Keratinocyte (primary cell): ENCODE data around the gene GOLGA2. TPM values are rescaled to one million over a fixed set of nuclear protein-coding genes. Genes with fewer than 3 reads are reported as not detected.

ENCODE experiments used
- DNase-seq: peaks from one replicate; pipeline ENCODE4 v3.0.0-alpha.2; 2011; ENCODE audit warnings: low read depth, missing footprints, low spot score
- FAIRE-seq: peaks from 2 replicates; lab custom pipeline; 2011; peaks lifted over from hg19 to GRCh38; lab: Jason Lieb, UNC
- H2AFZ ChIP-seq: 2 replicates; pipeline ENCODE4 v1.6.0; 2012; ENCODE audit warnings: low read length, control low read depth, inconsistent platforms; ENCODE audit not compliant: control insufficient read depth
- H3K27ac ChIP-seq: 2 replicates; pipeline ENCODE4 v1.5.1; 2011; ENCODE audit warnings: low read length; ENCODE audit not compliant: control insufficient read depth, insufficient read depth
- H3K27me3 ChIP-seq: 3 replicates; pipeline ENCODE4 v1.6.0; 2011; ENCODE audit warnings: low read length; ENCODE audit not compliant: control insufficient read depth, insufficient read depth; ENCODE audit errors: extremely low read depth
- H3K36me3 ChIP-seq, 2 experiments: 2 replicates in 1 of 2; 3 replicates in 1 of 2; pipeline ENCODE4 v1.5.1; 2011; ENCODE audit warnings: low read length in 2 of 2, mild to moderate bottlenecking in 1 of 2; ENCODE audit not compliant: control insufficient read depth in 2 of 2, insufficient read depth in 2 of 2; ENCODE audit errors: extremely low read depth in 1 of 2
- H3K4me1 ChIP-seq: 3 replicates; pipeline ENCODE4 v1.5.1; 2011; ENCODE audit warnings: low read length; ENCODE audit not compliant: control insufficient read depth, insufficient read depth; ENCODE audit errors: extremely low read depth
- H3K4me2 ChIP-seq: 3 replicates; pipeline ENCODE4 v1.6.0; 2011; ENCODE audit warnings: low read depth, low read length; ENCODE audit not compliant: control insufficient read depth, insufficient read depth; ENCODE audit errors: extremely low read depth
- H3K4me3 ChIP-seq, 3 experiments: fragments of 200-600 bp in 1 of 3; sonication (generic) in 1 of 3; 2 replicates in 2 of 3; 3 replicates in 1 of 3; pipeline ENCODE4 v1.5.1; 2011 to 2016; ENCODE audit warnings: low read length in 3 of 3, mild to moderate bottlenecking in 3 of 3, control low read depth in 2 of 3, inconsistent platforms in 1 of 3, low read depth in 1 of 3, mixed read lengths in 1 of 3, mixed run types in 1 of 3, moderate library complexity in 1 of 3; ENCODE audit not compliant: control insufficient read depth in 2 of 3, insufficient read depth in 2 of 3; ENCODE audit errors: extremely low read depth in 1 of 3
- H3K79me2 ChIP-seq: 2 replicates; pipeline ENCODE4 v1.6.0; 2012; ENCODE audit warnings: low read length; ENCODE audit not compliant: control insufficient read depth, insufficient read depth
- H3K9ac ChIP-seq: 3 replicates; pipeline ENCODE4 v1.6.0; 2011; ENCODE audit warnings: low read length; ENCODE audit not compliant: control insufficient read depth, insufficient read depth; ENCODE audit errors: extremely low read depth
- H3K9me1 ChIP-seq: 3 replicates; pipeline ENCODE4 v1.6.0; 2011; ENCODE audit warnings: low read length; ENCODE audit not compliant: control insufficient read depth, insufficient read depth; ENCODE audit errors: extremely low read depth
- H3K9me3 ChIP-seq: 2 replicates; pipeline ENCODE4 v1.5.1; 2012; ENCODE audit warnings: low read depth, low read length; ENCODE audit not compliant: control insufficient read depth
- H4K20me1 ChIP-seq: 3 replicates; pipeline ENCODE4 v1.6.0; 2011; ENCODE audit warnings: low read length; ENCODE audit not compliant: control insufficient read depth, insufficient read depth; ENCODE audit errors: extremely low read depth
- EZH2 ChIP-seq: IDR thresholded peaks from one replicate; pipeline ENCODE4 v1.6.1; 2012; ENCODE audit warnings: inconsistent platforms, mild to moderate bottlenecking, low read length, moderate library complexity
- dilution Hi-C: fragments of 300-500 bp; cut with MboI; formaldehyde crosslinking; loops from one replicate; pipeline ENCODE4 v1.7.0; 2020; ENCODE audit warnings: low sequenced_read_pairs; ENCODE audit not compliant: extremely low pct_ligation_motif_present
- polyA minus RNA-seq, 3 experiments: library from RNA; depleted of rRNA, polyadenylated mRNA; stranded (reverse); fragments of >200 nt; gene quantifications; 1 replicate in 1 of 3; 2 replicates in 1 of 3; 3 replicates in 1 of 3; pipeline ENCODE4 v1.2.3, GENCODE V29; 2011
- polyA plus RNA-seq, 5 experiments: library from polyadenylated mRNA; depleted of rRNA in 3 of 5; stranded (reverse) in 3 of 5; stranded (forward) in 1 of 5; unstranded in 1 of 5; fragments of >200 nt; gene quantifications; 1 replicate in 1 of 5; 2 replicates in 3 of 5; 3 replicates in 1 of 5; pipeline versions ENCODE4 v1.2.1 to v1.2.3, GENCODE V29; 2011 to 2012; ENCODE audit warnings: missing spikeins in 2 of 5, low read depth in 1 of 5, low replicate concordance in 1 of 5
- TF ChIP-seq, protein P1 (sequence below), 3 experiments: IDR thresholded peaks in 1 of 3; conservative IDR thresholded peaks in 1 of 3; optimal IDR thresholded peaks in 1 of 3; 2 replicates in 2 of 3; 3 replicates in 1 of 3; pipeline versions ENCODE3 to v1.5.1; 2011; ENCODE audit warnings: low read length in 3 of 3, mild to moderate bottlenecking in 3 of 3, moderate library complexity in 2 of 3, control low read depth in 1 of 3, inconsistent platforms in 1 of 3; ENCODE audit not compliant: insufficient read depth in 2 of 3; ENCODE audit errors: extremely low read depth in 1 of 3

Gene GOLGA2, protein sequence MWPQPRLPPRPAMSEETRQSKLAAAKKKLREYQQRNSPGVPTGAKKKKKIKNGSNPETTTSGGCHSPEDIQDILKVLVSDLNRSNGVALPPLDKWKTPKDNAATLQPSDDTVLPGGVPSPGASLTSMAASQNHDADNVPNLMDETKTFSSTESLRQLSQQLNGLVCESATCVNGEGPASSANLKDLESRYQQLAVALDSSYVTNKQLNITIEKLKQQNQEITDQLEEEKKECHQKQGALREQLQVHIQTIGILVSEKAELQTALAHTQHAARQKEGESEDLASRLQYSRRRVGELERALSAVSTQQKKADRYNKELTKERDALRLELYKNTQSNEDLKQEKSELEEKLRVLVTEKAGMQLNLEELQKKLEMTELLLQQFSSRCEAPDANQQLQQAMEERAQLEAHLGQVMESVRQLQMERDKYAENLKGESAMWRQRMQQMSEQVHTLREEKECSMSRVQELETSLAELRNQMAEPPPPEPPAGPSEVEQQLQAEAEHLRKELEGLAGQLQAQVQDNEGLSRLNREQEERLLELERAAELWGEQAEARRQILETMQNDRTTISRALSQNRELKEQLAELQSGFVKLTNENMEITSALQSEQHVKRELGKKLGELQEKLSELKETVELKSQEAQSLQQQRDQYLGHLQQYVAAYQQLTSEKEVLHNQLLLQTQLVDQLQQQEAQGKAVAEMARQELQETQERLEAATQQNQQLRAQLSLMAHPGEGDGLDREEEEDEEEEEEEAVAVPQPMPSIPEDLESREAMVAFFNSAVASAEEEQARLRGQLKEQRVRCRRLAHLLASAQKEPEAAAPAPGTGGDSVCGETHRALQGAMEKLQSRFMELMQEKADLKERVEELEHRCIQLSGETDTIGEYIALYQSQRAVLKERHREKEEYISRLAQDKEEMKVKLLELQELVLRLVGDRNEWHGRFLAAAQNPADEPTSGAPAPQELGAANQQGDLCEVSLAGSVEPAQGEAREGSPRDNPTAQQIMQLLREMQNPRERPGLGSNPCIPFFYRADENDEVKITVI
- polyA plus RNA-seq (31.9 to 48.8 TPM (median 41.6 TPM) in 3 replicates), polyA minus RNA-seq (15.7 to 35.1 TPM (median 18.3 TPM) in 3 replicates)
- 58.0 TPM for polyA plus RNA-seq (2011; ENCODE audit: low read depth)
- 33.3 and 34.3 TPM in 2 replicates for polyA plus RNA-seq (2011; cell fraction: cytosol; rRNA removed)
- 107 and 113 TPM in 2 replicates for polyA plus RNA-seq (2011; cell fraction: nucleus; rRNA removed)
- 47.3 and 51.7 TPM in 2 replicates for polyA plus RNA-seq (2012; ENCODE audit: low replicate concordance)
- 20.0 TPM for polyA minus RNA-seq (2011; cell fraction: cytosol; rRNA and poly(A)+ RNA removed)
- 37.4 and 60.7 TPM in 2 replicates for polyA minus RNA-seq (2011; cell fraction: nucleus; rRNA and poly(A)+ RNA removed)

DNA sequence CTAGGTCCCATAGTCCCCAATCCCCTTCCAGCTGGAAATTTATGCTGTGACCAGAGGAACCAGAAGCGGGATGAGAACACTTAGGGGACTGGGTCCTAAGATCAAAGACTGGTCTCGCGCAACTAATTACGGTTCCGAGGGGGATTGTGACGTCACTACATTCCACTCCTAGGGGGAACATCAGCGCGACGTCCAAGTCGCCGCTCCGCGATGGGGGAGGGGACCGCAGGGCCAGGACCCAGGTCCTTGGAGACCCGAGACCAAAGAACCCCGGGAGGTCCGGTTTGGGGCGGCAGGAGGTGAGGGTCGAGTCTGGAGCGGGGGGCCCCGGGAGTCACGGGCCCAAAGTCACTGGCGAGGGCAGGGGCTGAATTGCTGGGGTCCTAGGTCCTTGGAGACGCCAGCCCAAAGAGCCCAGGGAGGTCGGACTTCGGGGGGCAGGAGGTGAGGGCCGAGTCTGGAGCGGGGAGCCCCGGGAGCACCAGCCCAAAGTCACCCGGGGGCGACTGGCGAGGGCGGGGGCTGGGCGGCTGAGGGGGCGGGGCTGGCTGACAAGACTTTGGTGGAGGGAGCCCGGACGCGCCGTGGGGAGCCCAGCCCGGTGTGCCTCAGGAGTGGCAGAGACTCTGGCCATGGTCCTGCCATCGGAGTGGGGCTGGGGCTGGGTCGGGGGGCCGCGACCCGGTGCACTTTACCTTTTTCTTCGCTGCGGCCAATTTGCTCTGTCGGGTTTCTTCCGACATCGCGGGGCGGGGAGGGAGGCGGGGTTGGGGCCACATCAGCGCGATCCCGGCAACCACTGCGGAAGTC, at the start of gene GOLGA2:
Gene GOLGA2 (minus strand): TSS at position 810 of the 810 bp plus-strand sequence. CDS start 31 bp downstream, at position 779.
- H3K79me2 ChIP-seq, result peaks cover 25% of the 10 kb centered on the region
- peak within 1 kb of the TSS; percentile 89 for H2AFZ ChIP-seq
- FAIRE-seq, result no peak
- peak within 1 kb of the TSS; percentile 80 for H3K9ac ChIP-seq
- H3K36me3 ChIP-seq, result peaks cover 10 to 18% of the 10 kb centered on the region in 2 experiments
- H3K4me3 ChIP-seq, result peak within 1 kb of the TSS; percentile 92 to 99 (median 96)
- dilution Hi-C loops, result no loop called here
- H3K4me2 ChIP-seq, result peak within 1 kb of the TSS; percentile 100
- H3K27me3 ChIP-seq, result no peaks in the 10 kb centered on the region
- TF ChIP-seq, protein P1, sequence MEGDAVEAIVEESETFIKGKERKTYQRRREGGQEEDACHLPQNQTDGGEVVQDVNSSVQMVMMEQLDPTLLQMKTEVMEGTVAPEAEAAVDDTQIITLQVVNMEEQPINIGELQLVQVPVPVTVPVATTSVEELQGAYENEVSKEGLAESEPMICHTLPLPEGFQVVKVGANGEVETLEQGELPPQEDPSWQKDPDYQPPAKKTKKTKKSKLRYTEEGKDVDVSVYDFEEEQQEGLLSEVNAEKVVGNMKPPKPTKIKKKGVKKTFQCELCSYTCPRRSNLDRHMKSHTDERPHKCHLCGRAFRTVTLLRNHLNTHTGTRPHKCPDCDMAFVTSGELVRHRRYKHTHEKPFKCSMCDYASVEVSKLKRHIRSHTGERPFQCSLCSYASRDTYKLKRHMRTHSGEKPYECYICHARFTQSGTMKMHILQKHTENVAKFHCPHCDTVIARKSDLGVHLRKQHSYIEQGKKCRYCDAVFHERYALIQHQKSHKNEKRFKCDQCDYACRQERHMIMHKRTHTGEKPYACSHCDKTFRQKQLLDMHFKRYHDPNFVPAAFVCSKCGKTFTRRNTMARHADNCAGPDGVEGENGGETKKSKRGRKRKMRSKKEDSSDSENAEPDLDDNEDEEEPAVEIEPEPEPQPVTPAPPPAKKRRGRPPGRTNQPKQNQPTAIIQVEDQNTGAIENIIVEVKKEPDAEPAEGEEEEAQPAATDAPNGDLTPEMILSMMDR (optimal IDR thresholded peaks at IDR 0.05 in 1 of 3, IDR thresholded peaks at IDR 0.05 in 1 of 3, conservative IDR thresholded peaks at IDR 0.05 in 1 of 3; ENCODE audit: extremely low read depth in 1 of 3, insufficient read depth in 2 of 3, low read length in 3 of 3), result no peak
- TF ChIP-seq EZH2, result no peak
- no peaks in the 10 kb centered on the region for H4K20me1 ChIP-seq
- H3K4me1 ChIP-seq, result peaks cover 28% of the 10 kb centered on the region
- peak within 1 kb of the TSS; percentile 73 for H3K27ac ChIP-seq
- no peak for DNase-seq
- H3K9me3 ChIP-seq, result no peaks in the 10 kb centered on the region
- H3K9me1 ChIP-seq, result peaks cover 2% of the 10 kb centered on the region

DNA sequence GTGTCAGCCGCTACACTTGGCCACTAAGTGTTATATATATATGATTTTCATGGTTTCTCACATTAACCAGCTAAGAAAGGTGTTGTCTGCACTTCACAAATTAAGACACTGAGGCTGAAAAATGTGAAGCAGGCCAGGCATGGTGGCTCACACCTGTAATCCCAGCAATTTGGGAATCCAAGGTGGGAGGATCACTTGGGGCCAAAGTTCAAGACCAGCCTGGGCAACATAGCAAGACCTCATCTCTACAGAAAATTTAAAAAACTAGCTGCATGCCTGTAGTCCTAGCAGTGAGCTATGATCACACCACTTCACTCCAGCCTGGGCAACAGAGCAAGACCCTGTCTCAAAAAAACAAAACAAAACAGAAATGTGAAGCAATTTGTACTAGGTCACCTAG, 48.6 kb upstream of the GOLGA2 start:
- Histone ChIP-seq H3K27ac (no peak overlapping the region), H3K36me3 (peaks cover 3 to 28% of the 10 kb centered on the region in 2 experiments), H3K9me1 (peaks cover 4% of the 10 kb centered on the region), H3K27me3 (no peaks in the 10 kb centered on the region), H3K79me2 (peaks cover 36% of the 10 kb centered on the region), H3K4me1 (peaks cover 33% of the 10 kb centered on the region), H3K9me3 (no peaks in the 10 kb centered on the region), H4K20me1 (no peaks in the 10 kb centered on the region), H3K9ac (no peak overlapping the region), H3K4me3 (no peak overlapping the region), H3K4me2 (no peak overlapping the region), H2AFZ (no peak overlapping the region)
- no peak for FAIRE-seq
- TF ChIP-seq EZH2, result no peak
- TF ChIP-seq, protein P1 (optimal IDR thresholded peaks at IDR 0.05 in 1 of 3, IDR thresholded peaks at IDR 0.05 in 1 of 3, conservative IDR thresholded peaks at IDR 0.05 in 1 of 3; ENCODE audit: extremely low read depth in 1 of 3, insufficient read depth in 2 of 3, low read length in 3 of 3), result no peak
- DNase-seq, result no peak
- dilution Hi-C loops, result no loop called here
